Measurements from ENCODE around the gene TMPRSS3. TPM values are rescaled to one million over a fixed set of nuclear protein-coding genes. Genes with fewer than 3 reads are reported as not detected.
A peak's percentile ranks its signal among the peaks of the same experiment; 100 is the strongest.

The TMPRSS3 gene
- total RNA-seq (2022), result 10.3 and 14.0 TPM in 2 replicates
- Bru-seq, nascent RNA, result percentile 52 among the genes with signal in this experiment
- percentile 53 among the genes with signal in this experiment for BruChase-seq, experiment 1, labeled RNA remaining after a 6-hour chase
- percentile 48 among the genes with signal in this experiment for BruChase-seq, experiment 2, labeled RNA remaining after a 2-hour chase
- long read RNA-seq, transcript TMPRSS3-209 (13 exons, 2,456 nt), result major isoform, 5 of 33 reads
- long read RNA-seq, partial matches to known transcripts, result 7 of 33 reads
- long read RNA-seq, other reads (novel, unspliced or antisense), result 15 of 33 reads

DNA sequence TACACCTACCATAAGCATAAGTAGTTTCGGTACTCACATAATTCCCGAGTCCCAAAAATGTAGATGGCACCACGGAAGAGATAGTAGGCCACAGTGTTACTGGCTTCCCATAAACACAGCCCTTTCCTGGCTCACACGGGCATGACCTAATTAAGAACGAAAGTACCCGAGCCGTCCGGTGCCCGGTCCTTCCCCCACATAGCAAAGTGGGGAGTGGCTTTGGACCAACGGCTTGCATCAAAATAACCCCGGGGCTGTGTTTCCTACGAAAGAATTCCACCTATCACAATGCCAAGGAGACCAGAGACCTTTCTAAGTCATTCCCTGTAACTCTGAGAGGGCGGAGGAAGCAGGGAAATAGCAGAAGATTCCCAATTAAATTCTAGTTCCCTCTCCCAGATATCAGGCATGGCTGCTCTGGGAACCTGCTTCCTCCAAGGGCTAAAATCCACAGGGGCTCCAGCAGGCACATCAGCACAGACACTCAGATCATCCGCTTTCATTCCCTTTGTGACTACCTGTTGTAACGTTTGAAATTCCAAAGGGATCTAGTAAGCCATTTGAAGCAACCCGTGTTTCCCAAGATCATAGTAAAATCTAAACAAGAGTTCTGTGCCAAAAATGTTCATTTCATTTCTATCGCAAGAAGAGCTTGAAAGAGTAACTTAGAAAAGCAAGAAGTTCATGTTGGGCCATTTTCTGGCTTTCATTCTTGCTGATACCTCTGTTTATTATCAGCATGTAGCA lies at the start of gene TMPRSS3:
Gene TMPRSS3, minus strand, starts transcription at position 148 of the 747 bp plus-strand sequence. CDS start 635 bp downstream, outside the sequence.
- Mint-ChIP-seq H3K4me1 (ENCODE audit: low read depth, unreplicated experiment) (peaks cover 18% of the 10 kb centered on the region), H3K27me3 (ENCODE audit: unreplicated experiment) (no peaks in the 10 kb centered on the region), H3K36me3 (ENCODE audit: insufficient read depth, unreplicated experiment) (no peaks in the 10 kb centered on the region), H3K9me3 (ENCODE audit: low read depth, unreplicated experiment) (no peaks in the 10 kb centered on the region), H3K4me3 (ENCODE audit: low read depth, unreplicated experiment) (peak within 1 kb of the TSS; percentile 53), H3K27ac (ENCODE audit: unreplicated experiment) (peak within 1 kb of the TSS; percentile 52)
- TF ChIP-seq, protein P1, sequence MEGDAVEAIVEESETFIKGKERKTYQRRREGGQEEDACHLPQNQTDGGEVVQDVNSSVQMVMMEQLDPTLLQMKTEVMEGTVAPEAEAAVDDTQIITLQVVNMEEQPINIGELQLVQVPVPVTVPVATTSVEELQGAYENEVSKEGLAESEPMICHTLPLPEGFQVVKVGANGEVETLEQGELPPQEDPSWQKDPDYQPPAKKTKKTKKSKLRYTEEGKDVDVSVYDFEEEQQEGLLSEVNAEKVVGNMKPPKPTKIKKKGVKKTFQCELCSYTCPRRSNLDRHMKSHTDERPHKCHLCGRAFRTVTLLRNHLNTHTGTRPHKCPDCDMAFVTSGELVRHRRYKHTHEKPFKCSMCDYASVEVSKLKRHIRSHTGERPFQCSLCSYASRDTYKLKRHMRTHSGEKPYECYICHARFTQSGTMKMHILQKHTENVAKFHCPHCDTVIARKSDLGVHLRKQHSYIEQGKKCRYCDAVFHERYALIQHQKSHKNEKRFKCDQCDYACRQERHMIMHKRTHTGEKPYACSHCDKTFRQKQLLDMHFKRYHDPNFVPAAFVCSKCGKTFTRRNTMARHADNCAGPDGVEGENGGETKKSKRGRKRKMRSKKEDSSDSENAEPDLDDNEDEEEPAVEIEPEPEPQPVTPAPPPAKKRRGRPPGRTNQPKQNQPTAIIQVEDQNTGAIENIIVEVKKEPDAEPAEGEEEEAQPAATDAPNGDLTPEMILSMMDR (IDR thresholded peaks at IDR 0.05; ENCODE audit: unreplicated experiment), result no peak
- no TSS peak for BruUV-seq (replicated peaks)
- intact Hi-C loops (cut with micrococcal nuclease; ENCODE audit: unreplicated experiment), result no loop called here
- DNase-seq, result peak; percentile 43
- CTCF ChIA-PET, result no interaction called here

DNA sequence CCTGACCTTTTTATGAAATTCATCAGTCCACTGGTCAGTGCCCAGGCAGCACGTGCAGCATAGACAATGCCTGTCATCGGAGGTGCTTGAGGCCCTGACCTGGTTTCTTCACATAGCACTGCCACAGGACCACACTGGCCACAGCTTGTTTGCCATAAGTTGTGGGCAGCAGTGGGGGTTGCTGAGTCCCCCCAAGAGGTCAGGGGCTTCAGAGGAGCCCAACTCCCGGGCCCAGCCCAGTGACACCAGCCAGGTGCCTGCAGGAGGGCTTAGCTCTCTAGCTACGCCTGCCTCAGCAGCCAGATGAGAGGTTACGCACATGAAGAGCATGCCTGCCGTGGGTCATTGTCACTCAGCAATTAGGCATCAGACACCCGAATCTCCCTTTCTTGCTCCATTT lies 49.5 kb upstream of the TMPRSS3 start:
- Mint-ChIP-seq H3K4me3 (ENCODE audit: low read depth, unreplicated experiment) (no peak overlapping the region), H3K9me3 (ENCODE audit: low read depth, unreplicated experiment) (peaks cover 2% of the 10 kb centered on the region), H3K27ac (ENCODE audit: unreplicated experiment) (no peak overlapping the region), H3K4me1 (ENCODE audit: low read depth, unreplicated experiment) (no peaks in the 10 kb centered on the region), H3K36me3 (ENCODE audit: insufficient read depth, unreplicated experiment) (peaks cover 4% of the 10 kb centered on the region), H3K27me3 (ENCODE audit: unreplicated experiment) (peaks cover 32% of the 10 kb centered on the region)
- TF ChIP-seq, protein P1 (IDR thresholded peaks at IDR 0.05; ENCODE audit: unreplicated experiment), result no peak
- intact Hi-C loops (cut with micrococcal nuclease; ENCODE audit: unreplicated experiment), result no loop called here
- DNase-seq, result no peak
- BruUV-seq (replicated peaks), result no TSS peak
- CTCF ChIA-PET, result no interaction called here

- TF ChIP-seq, protein P1 (IDR thresholded peaks at IDR 0.05; ENCODE audit: unreplicated experiment), result no peak
- DNase-seq, result no peak
- Mint-ChIP-seq H3K27me3 (ENCODE audit: unreplicated experiment) (peaks cover 32% of the 10 kb centered on the region), H3K36me3 (ENCODE audit: insufficient read depth, unreplicated experiment) (no peaks in the 10 kb centered on the region), H3K27ac (ENCODE audit: unreplicated experiment) (no peak overlapping the region), H3K4me1 (ENCODE audit: low read depth, unreplicated experiment) (no peaks in the 10 kb centered on the region), H3K9me3 (ENCODE audit: low read depth, unreplicated experiment) (peaks cover 2% of the 10 kb centered on the region), H3K4me3 (ENCODE audit: low read depth, unreplicated experiment) (no peak overlapping the region)
- CTCF ChIA-PET, result interaction anchor here (0.6 to 0.7 kb wide), 2 partner anchors 45 to 84 kb away, joined by 3 read pairs; no protein-coding TSS in a partner anchor
- intact Hi-C loops (cut with micrococcal nuclease; ENCODE audit: unreplicated experiment), result no loop called here
- no TSS peak for BruUV-seq (replicated peaks)
Measured at GRCh38 chr21:42444745-42445059, 48.9 kb upstream of the TMPRSS3 start.

DNA sequence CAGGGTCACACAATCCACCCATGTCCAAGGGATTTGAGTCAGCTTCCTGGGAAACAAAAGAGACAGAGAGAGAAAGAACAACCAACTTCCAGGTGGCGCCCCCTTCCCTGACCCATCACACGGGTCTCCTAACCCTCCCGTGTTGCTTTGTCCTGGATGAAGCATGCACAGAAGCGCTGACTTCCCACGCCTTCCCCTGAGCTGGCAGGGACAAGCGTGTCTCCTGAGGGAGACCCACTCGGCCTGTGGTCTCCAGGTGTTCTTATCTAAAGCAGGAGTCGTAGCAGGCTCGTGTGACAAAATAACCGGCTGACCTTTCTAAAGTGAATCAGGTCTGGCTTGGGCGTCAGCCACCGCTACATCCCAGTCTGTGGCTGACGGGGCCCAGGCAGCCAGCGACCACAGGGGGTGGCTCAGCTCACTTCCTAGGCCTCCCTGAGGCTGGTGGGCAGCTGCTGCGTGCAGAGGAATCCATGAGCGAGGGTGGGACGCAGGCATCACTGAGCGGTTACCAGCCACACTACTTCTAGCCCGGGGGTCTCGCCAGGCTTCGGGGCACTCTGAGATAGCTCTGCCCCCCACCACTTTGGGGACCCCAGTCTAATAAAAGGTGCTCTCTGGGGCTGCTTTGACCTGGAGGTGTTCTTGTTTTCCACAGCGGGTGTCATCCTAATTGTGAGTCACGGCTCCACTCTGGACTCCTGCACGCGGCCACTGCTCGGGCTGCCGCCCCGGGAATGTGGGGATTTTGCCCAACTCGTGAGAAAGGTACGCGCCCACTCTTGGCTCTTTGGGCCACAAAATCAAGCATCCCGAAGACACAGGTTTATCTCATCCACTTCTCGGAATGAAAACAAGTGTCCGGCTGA lies 48.3 kb upstream of the TMPRSS3 start:
- DNase-seq, result no peak
- peaks cover 33% of the 10 kb centered on the region for H3K27me3 Mint-ChIP-seq (ENCODE audit: unreplicated experiment)
- H3K4me3 Mint-ChIP-seq (ENCODE audit: low read depth, unreplicated experiment), result no peak overlapping the region
- H3K4me1 Mint-ChIP-seq (ENCODE audit: low read depth, unreplicated experiment), result no peaks in the 10 kb centered on the region
- H3K36me3 Mint-ChIP-seq (ENCODE audit: insufficient read depth, unreplicated experiment), result no peaks in the 10 kb centered on the region
- TF ChIP-seq, protein P1 (IDR thresholded peaks at IDR 0.05; ENCODE audit: unreplicated experiment), result no peak
- CTCF ChIA-PET, result interaction anchor here (0.6 to 0.7 kb wide), 2 partner anchors 45 to 83 kb away, joined by 3 read pairs; no protein-coding TSS in a partner anchor
- no TSS peak for BruUV-seq (replicated peaks)
- no peak overlapping the region for H3K27ac Mint-ChIP-seq (ENCODE audit: unreplicated experiment)
- intact Hi-C loops (cut with micrococcal nuclease; ENCODE audit: unreplicated experiment), result no loop called here
- peaks cover 2% of the 10 kb centered on the region for H3K9me3 Mint-ChIP-seq (ENCODE audit: low read depth, unreplicated experiment)

All from Calu3 (cell line).